Progenitor cell of endocrine pancreas (in vitro differentiated cells): ENCODE data around the gene MYCN. TPM values are rescaled to one million over a fixed set of nuclear protein-coding genes. Genes with fewer than 3 reads are reported as not detected.
A peak's percentile ranks its signal among the peaks of the same experiment; 100 is the strongest.

ENCODE experiments used
- DNase-seq: peaks from one replicate; pipeline ENCODE4 v3.0.0; 2021; ENCODE audit warnings: low spot score; ENCODE audit not compliant: unreplicated experiment
- H3K27ac Mint-ChIP-seq: 2 replicates; pipeline ENCODE4 v1.8.0; 2021; ENCODE audit warnings: mild to moderate bottlenecking, moderate library complexity, mixed read lengths
- H3K27me3 Mint-ChIP-seq: 2 replicates; pipeline ENCODE4 v1.8.0; 2021; ENCODE audit warnings: mixed read lengths
- H3K36me3 Mint-ChIP-seq: 2 replicates; pipeline ENCODE4 v1.8.0; 2022; ENCODE audit warnings: mixed read lengths; ENCODE audit not compliant: insufficient read depth
- H3K4me1 Mint-ChIP-seq: 2 replicates; pipeline ENCODE4 v1.8.0; 2021; ENCODE audit warnings: low read depth, mixed read lengths
- H3K4me3 Mint-ChIP-seq: 2 replicates; pipeline ENCODE4 v1.8.0; 2021; ENCODE audit warnings: low read depth, mild to moderate bottlenecking, moderate library complexity, mixed read lengths
- H3K9me3 Mint-ChIP-seq: 2 replicates; pipeline ENCODE4 v1.8.0; 2021; ENCODE audit warnings: low read depth, mixed read lengths
- total RNA-seq: library from RNA; stranded (reverse); gene quantifications from 2 replicates; pipeline ENCODE4 v1.2.1, GENCODE V29; 2021
- TF ChIP-seq, protein P1 (sequence below): fragments of 200-600 bp; sonication (generic); IDR thresholded peaks from one replicate; pipeline ENCODE4 v1.5.0; 2021; ENCODE audit warnings: antibody characterized with exemption, mild to moderate bottlenecking; ENCODE audit not compliant: unreplicated experiment

MYCN gene
- total RNA-seq, 1 donor from 2014 or later: 15.5 TPM

GRCh38 chr2:15938803-15939555 is 1.4 kb upstream of the MYCN start:
- H3K36me3 Mint-ChIP-seq: no peaks in the 10 kb centered on the region

DNA sequence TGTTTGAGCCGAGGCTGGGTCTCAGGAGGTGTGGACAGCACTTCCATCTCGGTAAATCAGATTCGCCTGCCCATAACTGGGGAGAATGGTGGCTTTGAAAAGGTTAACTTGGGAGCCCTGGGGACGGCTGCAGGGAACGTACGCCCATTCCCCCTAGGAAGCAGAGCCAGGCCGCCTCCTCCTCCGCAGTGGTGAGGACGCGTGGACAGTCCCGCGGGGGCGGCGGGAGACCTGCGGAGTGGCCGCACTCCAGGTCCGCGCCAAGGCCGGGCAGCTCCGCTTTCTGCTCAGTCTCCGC is 845 bp upstream of the MYCN start:
- no peaks in the 10 kb centered on the region for H3K9me3 Mint-ChIP-seq
- peaks cover 37% of the 10 kb centered on the region for H3K27me3 Mint-ChIP-seq
- TF ChIP-seq, protein P1, sequence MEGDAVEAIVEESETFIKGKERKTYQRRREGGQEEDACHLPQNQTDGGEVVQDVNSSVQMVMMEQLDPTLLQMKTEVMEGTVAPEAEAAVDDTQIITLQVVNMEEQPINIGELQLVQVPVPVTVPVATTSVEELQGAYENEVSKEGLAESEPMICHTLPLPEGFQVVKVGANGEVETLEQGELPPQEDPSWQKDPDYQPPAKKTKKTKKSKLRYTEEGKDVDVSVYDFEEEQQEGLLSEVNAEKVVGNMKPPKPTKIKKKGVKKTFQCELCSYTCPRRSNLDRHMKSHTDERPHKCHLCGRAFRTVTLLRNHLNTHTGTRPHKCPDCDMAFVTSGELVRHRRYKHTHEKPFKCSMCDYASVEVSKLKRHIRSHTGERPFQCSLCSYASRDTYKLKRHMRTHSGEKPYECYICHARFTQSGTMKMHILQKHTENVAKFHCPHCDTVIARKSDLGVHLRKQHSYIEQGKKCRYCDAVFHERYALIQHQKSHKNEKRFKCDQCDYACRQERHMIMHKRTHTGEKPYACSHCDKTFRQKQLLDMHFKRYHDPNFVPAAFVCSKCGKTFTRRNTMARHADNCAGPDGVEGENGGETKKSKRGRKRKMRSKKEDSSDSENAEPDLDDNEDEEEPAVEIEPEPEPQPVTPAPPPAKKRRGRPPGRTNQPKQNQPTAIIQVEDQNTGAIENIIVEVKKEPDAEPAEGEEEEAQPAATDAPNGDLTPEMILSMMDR: no peak
- no peak overlapping the region for H3K27ac Mint-ChIP-seq
- no peaks in the 10 kb centered on the region for H3K36me3 Mint-ChIP-seq
- peak overlapping the region; percentile 86 for H3K4me3 Mint-ChIP-seq
- H3K4me1 Mint-ChIP-seq: peaks cover 21% of the 10 kb centered on the region
- DNase-seq: no peak

More at GRCh38 chr2:15938803-15939555, 1.4 kb upstream of the MYCN start:
- Mint-ChIP-seq H3K4me3 (peak overlapping the region; percentile 86), H3K4me1 (peaks cover 16% of the 10 kb centered on the region), H3K27ac (no peak overlapping the region), H3K9me3 (no peaks in the 10 kb centered on the region), H3K27me3 (peaks cover 39% of the 10 kb centered on the region)
- no peak for DNase-seq
- TF ChIP-seq, protein P1: no peak

DNA sequence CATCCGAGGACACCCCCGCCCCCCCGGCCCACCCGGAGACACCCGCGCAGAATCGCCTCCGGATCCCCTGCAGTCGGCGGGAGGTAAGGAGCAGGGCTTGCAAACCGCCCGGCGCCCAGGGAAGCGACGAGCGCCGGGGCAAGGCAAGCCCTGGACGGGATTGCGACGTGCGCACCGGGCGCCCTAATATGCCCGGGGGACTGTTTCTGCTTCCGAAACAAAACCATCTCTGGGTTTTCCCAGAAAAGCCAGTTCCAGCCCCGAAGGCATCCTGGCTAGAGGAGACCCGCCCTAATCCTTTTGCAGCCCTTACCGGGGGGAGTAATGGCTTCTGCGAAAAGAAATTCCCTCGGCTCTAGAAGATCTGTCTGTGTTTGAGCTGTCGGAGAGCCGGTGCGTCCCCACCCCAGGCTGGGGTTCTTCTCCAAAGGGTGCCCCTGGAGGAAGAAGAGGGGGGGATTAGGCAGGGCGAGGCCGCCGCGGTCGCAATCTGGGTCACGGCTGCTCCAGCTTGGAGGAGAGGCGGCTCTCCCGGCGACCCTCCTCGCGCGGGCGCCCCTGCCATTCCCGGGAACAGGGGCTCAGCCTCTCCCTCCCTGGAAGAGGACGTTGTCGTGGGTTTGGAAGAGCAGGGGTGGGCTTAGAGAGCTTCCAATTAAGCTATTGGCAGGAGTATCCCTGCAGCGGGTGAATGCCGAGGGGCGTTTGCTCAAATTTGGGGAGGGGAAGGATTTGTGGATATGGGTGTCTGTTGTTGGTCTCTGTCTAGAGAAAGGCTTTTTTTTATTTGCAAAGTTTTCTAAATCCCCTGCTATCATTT is 521 bp downstream of the MYCN start:
- DNase-seq: peak; percentile 15
- Mint-ChIP-seq H3K27ac (peak overlapping the region; percentile 71), H3K27me3 (peaks cover 30% of the 10 kb centered on the region), H3K4me1 (peaks cover 23% of the 10 kb centered on the region), H3K4me3 (peak overlapping the region; percentile 86), H3K9me3 (no peaks in the 10 kb centered on the region), H3K36me3 (peaks cover 7% of the 10 kb centered on the region)
- TF ChIP-seq, protein P1: no peak

DNA sequence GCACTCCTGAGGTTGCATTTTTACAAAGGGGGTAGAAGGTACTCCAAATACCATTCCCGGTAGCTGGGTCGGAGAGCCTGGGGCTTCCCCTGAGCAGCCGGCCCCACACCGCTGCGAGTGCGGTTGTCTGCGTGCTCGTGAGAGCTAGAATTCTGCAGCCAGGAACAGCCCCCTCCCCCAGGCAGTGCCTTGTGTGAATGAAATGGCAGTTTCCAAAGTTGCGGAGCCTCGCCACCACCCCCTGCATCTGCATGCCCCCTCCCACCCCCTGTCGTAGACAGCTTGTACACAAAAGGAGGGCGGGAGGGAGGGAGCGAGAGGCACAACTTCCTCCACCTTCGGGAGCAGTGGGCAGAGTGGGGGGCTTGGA is 1.1 kb downstream of the MYCN start:
- peak overlapping the region; percentile 71 for H3K27ac Mint-ChIP-seq
- H3K36me3 Mint-ChIP-seq: peaks cover 10% of the 10 kb centered on the region
- peaks cover 28% of the 10 kb centered on the region for H3K27me3 Mint-ChIP-seq
- peaks cover 23% of the 10 kb centered on the region for H3K4me1 Mint-ChIP-seq
- H3K9me3 Mint-ChIP-seq: no peaks in the 10 kb centered on the region
- DNase-seq: peak; percentile 34
- TF ChIP-seq, protein P1: no peak
- peak overlapping the region; percentile 86 for H3K4me3 Mint-ChIP-seq

DNA sequence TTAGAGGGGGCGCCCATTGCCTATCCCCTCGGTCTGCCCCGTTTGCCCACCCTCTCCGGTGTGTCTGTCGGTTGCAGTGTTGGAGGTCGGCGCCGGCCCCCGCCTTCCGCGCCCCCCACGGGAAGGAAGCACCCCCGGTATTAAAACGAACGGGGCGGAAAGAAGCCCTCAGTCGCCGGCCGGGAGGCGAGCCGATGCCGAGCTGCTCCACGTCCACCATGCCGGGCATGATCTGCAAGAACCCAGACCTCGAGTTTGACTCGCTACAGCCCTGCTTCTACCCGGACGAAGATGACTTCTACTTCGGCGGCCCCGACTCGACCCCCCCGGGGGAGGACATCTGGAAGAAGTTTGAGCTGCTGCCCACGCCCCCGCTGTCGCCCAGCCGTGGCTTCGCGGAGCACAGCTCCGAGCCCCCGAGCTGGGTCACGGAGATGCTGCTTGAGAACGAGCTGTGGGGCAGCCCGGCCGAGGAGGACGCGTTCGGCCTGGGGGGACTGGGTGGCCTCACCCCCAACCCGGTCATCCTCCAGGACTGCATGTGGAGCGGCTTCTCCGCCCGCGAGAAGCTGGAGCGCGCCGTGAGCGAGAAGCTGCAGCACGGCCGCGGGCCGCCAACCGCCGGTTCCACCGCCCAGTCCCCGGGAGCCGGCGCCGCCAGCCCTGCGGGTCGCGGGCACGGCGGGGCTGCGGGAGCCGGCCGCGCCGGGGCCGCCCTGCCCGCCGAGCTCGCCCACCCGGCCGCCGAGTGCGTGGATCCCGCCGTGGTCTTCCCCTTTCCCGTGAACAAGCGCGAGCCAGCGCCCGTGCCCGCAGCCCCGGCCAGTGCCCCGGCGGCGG is 1.7 kb downstream of the MYCN start:
- peaks cover 10% of the 10 kb centered on the region for H3K36me3 Mint-ChIP-seq
- H3K27me3 Mint-ChIP-seq: peaks cover 22% of the 10 kb centered on the region
- no peaks in the 10 kb centered on the region for H3K9me3 Mint-ChIP-seq
- DNase-seq: peak; percentile 37
- TF ChIP-seq, protein P1: no peak
- peak overlapping the region; percentile 86 for H3K4me3 Mint-ChIP-seq
- H3K4me1 Mint-ChIP-seq: peaks cover 23% of the 10 kb centered on the region
- H3K27ac Mint-ChIP-seq: peak overlapping the region; percentile 77
